ENCODE measurements around the gene LITAFD. TPM values are rescaled to one million over a fixed set of nuclear protein-coding genes. Genes with fewer than 3 reads are reported as not detected.
"Not testable (repeated sequence)": the region's sequence is repeated elsewhere in the genome, so short reads cannot be mapped to it uniquely, and the experiment has no call there.

Gene LITAFD
- total RNA-seq (2014; rRNA removed; shearing (Covaris generic); ENCODE audit: low replicate concordance) = 0.45 TPM in 1 of 2 replicates, not detected in the other

DNA sequence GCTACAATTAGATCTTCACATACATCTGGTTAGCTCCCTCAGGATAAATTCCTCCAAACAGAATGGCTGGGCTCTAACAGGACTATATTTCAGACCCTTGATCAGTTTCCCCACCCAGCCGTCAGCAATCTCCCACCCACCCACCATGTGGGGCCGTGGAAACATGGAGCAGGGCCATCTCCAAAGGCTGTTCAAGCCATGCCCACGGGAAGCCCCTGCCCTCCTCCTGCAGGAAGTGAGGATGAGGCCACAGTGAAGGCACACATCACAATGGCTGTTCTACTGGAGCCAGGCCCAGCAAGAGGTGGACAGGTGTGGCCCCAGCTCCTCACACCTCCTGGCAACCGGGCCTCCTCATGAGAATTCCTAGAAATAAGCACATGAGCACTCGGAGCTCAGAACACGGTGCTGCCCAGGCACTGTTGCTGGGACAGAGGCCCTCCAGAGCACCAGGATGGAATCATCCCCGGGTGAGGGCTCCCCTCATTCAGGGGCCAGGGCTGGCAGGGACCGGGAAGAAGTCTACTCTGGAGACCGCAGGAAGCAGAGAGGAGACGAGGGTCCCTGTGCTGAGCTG lies at the start of gene LITAFD:
Gene LITAFD (plus strand): TSS at position 311 of the 577 bp plus-strand sequence. CDS start 2,005 bp downstream, outside the sequence.
- Histone ChIP-seq H3K4me3 (ENCODE audit: low read length) (no peak within 1 kb of the TSS), H3K27ac (ENCODE audit: low read length) (no peak within 1 kb of the TSS), H4K20me1 (ENCODE audit: insufficient read depth, low read depth, low read length) (peaks cover 13% of the 10 kb centered on the region; the same call in 1 of the 2 replicates), H3K4me1 (ENCODE audit: low read length) (peaks cover 18% of the 10 kb centered on the region), H3K4me2 (ENCODE audit: low read depth, low read length, poor library complexity, severe bottlenecking) (no peak within 1 kb of the TSS), H3K36me3 (ENCODE audit: insufficient read depth, low read length) (no peaks in the 10 kb centered on the region), H2AFZ (ENCODE audit: low read length) (no peak within 1 kb of the TSS), H3K27me3 (ENCODE audit: low read length) (no peaks in the 10 kb centered on the region), H3K79me2 (ENCODE audit: low read length) (no peaks in the 10 kb centered on the region), H3K9ac (ENCODE audit: low read length) (no peak within 1 kb of the TSS), H3K9me3 (ENCODE audit: low read length) (no peaks in the 10 kb centered on the region), H3K9me2 (replicated peaks; ENCODE audit: insufficient read depth, low read length) (no peaks in the 10 kb centered on the region)
- no peak for DNase-seq

DNA sequence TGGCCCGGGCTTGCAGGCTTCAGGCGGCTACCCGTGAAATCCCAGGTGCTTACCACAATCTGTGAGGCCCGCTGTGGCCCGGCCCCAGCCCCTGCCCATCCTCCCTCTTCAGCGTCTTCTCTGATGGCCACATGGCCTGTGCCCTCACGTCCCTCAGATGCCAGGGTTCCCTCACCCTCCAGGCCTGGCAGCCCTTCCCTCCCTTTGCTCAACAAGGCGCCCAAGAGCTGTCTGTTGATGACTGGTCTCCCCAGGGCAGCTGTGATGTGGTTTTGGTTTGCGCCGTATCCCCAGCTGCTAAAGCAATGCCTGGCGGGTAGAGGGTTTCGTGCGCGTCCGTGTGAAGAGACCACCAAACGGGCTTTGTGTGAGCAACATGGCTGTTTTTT lies 49.4 kb upstream of the LITAFD start:
- Histone ChIP-seq H3K9ac (ENCODE audit: low read length) (no peak overlapping the region), H3K4me2 (ENCODE audit: low read depth, low read length, poor library complexity, severe bottlenecking) (no peak overlapping the region), H3K27me3 (ENCODE audit: low read length) (no peaks in the 10 kb centered on the region), H2AFZ (ENCODE audit: low read length) (no peak overlapping the region), H4K20me1 (ENCODE audit: insufficient read depth, low read depth, low read length) (0 out of 2 replicates have a peak, but pooled peaks cover 7% of the 10 kb centered on the region), H3K9me3 (ENCODE audit: low read length) (no peaks in the 10 kb centered on the region), H3K79me2 (ENCODE audit: low read length) (peaks cover 40% of the 10 kb centered on the region), H3K27ac (ENCODE audit: low read length) (no peak overlapping the region), H3K4me1 (ENCODE audit: low read length) (peaks cover 5% of the 10 kb centered on the region), H3K9me2 (replicated peaks; ENCODE audit: insufficient read depth, low read length) (no peaks in the 10 kb centered on the region), H3K4me3 (ENCODE audit: low read length) (no peak overlapping the region), H3K36me3 (ENCODE audit: insufficient read depth, low read length) (peaks cover 29% of the 10 kb centered on the region; the same call in 1 of the 2 replicates)
- DNase-seq = no peak

DNA sequence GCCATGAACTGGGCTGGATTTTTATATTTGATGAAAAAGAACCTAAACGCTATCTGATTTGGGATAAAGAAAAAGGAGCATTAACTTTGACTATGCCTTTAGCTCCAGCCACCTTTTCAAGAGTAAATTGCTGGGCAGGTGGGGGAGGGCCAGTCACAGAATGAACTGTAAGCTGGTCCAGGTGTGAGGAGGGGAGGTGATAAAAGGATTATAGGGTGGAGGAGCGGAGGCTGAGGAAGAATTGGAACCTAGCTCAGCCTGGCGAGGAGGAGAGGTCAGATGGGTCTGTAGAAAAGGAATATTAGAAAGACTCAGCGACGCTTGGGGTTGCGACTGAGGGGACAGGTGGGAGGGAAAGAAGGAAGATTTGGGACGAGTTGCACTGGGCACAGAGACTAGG lies 45.4 kb upstream of the LITAFD start:
- H3K9ac ChIP-seq (ENCODE audit: low read length); H2AFZ ChIP-seq (ENCODE audit: low read length); H3K4me1 ChIP-seq (ENCODE audit: low read length); H3K27ac ChIP-seq (ENCODE audit: low read length); DNase-seq; H3K27me3 ChIP-seq (ENCODE audit: low read length); H3K9me3 ChIP-seq (ENCODE audit: low read length); H3K4me3 ChIP-seq (ENCODE audit: low read length); H3K36me3 ChIP-seq (ENCODE audit: insufficient read depth, low read length); H4K20me1 ChIP-seq (ENCODE audit: insufficient read depth, low read depth, low read length); H3K9me2 ChIP-seq (replicated peaks; ENCODE audit: insufficient read depth, low read length); H3K4me2 ChIP-seq (ENCODE audit: low read depth, low read length, poor library complexity, severe bottlenecking): not testable (repeated sequence)
- H3K79me2 ChIP-seq (ENCODE audit: low read length) = peaks cover 11% of the 10 kb centered on the region

DNA sequence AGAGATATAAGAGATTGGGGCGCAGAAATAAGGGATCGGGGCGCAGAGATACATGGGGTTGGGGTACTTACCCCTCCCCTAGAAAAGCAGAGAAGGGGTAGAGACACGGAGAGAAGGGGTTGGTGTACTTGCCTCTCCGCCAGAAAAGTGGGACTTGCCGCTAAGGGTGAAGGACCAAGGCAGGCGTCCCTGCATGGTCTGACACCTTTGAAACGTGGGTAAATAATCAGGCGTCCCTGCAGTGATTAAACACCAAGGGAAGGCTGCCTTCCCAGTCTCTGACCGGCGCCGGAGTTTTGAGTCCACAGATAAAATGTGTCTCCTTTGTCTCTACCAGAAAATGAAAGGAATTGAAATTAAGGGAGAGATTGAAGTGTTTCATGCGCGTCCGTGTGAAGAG lies 44.6 kb upstream of the LITAFD start:
- not testable (repeated sequence) for H3K27me3 ChIP-seq (ENCODE audit: low read length); H3K4me2 ChIP-seq (ENCODE audit: low read depth, low read length, poor library complexity, severe bottlenecking); H4K20me1 ChIP-seq (ENCODE audit: insufficient read depth, low read depth, low read length); H3K36me3 ChIP-seq (ENCODE audit: insufficient read depth, low read length); H3K27ac ChIP-seq (ENCODE audit: low read length); DNase-seq; H3K4me1 ChIP-seq (ENCODE audit: low read length); H3K79me2 ChIP-seq (ENCODE audit: low read length); H3K9ac ChIP-seq (ENCODE audit: low read length); H2AFZ ChIP-seq (ENCODE audit: low read length); H3K9me3 ChIP-seq (ENCODE audit: low read length); H3K9me2 ChIP-seq (replicated peaks; ENCODE audit: insufficient read depth, low read length); H3K4me3 ChIP-seq (ENCODE audit: low read length)

DNA sequence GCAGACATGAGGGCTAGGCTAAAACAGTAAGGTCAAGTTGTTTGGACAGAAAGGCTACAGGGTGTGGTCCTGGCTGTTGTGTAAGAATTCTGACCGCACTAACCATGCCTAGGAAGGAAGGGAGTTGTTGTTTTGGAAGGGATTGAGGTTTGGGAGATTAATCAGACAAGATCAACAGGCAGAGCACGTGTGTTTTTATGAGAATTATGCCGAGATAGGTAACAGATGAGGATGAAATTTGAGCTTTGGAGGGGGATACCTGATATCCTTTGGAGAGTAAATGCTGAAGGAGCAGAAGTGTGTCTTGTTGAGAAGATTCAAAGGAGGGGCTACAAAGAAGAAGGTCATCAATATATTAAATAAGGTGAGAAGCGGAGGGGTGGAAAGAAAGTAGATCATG lies 40.1 kb upstream of the LITAFD start:
- H3K27ac ChIP-seq (ENCODE audit: low read length); H3K9me2 ChIP-seq (replicated peaks; ENCODE audit: insufficient read depth, low read length); DNase-seq; H3K4me3 ChIP-seq (ENCODE audit: low read length); H3K36me3 ChIP-seq (ENCODE audit: insufficient read depth, low read length); H3K27me3 ChIP-seq (ENCODE audit: low read length); H2AFZ ChIP-seq (ENCODE audit: low read length); H4K20me1 ChIP-seq (ENCODE audit: insufficient read depth, low read depth, low read length); H3K4me2 ChIP-seq (ENCODE audit: low read depth, low read length, poor library complexity, severe bottlenecking); H3K4me1 ChIP-seq (ENCODE audit: low read length); H3K9me3 ChIP-seq (ENCODE audit: low read length); H3K9ac ChIP-seq (ENCODE audit: low read length): not testable (repeated sequence)
- peaks cover 14% of the 10 kb centered on the region for H3K79me2 ChIP-seq (ENCODE audit: low read length)

DNA sequence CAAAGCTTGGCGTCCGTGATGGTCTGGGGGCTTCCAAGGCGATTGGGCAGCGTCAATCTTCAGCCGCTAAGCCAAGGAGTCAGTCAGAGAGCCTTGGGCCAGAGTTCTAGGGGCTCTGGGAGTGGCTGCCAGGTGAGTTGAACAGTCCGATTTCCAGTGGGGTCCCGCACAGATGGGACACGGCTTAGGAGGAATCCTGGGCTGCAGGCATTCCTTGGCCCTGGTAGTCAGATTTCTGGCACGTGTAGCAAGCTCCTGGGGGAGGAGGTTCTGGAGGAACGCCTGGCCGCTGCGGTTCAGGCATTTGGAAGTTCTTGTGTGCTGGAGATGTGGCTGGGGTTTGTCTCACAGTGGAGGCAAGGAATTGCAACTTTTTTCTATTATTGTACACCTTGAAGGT lies 38.9 kb upstream of the LITAFD start:
- not testable (repeated sequence) for H3K4me2 ChIP-seq (ENCODE audit: low read depth, low read length, poor library complexity, severe bottlenecking); H3K4me1 ChIP-seq (ENCODE audit: low read length); H3K9ac ChIP-seq (ENCODE audit: low read length); H2AFZ ChIP-seq (ENCODE audit: low read length); DNase-seq; H3K9me2 ChIP-seq (replicated peaks; ENCODE audit: insufficient read depth, low read length); H3K36me3 ChIP-seq (ENCODE audit: insufficient read depth, low read length); H3K4me3 ChIP-seq (ENCODE audit: low read length); H3K9me3 ChIP-seq (ENCODE audit: low read length); H3K27ac ChIP-seq (ENCODE audit: low read length); H3K27me3 ChIP-seq (ENCODE audit: low read length)
- Histone ChIP-seq H3K79me2 (ENCODE audit: low read length) (peaks cover 14% of the 10 kb centered on the region), H4K20me1 (ENCODE audit: insufficient read depth, low read depth, low read length) (peaks cover 12% of the 10 kb centered on the region; the same call in 1 of the 2 replicates)

DNA sequence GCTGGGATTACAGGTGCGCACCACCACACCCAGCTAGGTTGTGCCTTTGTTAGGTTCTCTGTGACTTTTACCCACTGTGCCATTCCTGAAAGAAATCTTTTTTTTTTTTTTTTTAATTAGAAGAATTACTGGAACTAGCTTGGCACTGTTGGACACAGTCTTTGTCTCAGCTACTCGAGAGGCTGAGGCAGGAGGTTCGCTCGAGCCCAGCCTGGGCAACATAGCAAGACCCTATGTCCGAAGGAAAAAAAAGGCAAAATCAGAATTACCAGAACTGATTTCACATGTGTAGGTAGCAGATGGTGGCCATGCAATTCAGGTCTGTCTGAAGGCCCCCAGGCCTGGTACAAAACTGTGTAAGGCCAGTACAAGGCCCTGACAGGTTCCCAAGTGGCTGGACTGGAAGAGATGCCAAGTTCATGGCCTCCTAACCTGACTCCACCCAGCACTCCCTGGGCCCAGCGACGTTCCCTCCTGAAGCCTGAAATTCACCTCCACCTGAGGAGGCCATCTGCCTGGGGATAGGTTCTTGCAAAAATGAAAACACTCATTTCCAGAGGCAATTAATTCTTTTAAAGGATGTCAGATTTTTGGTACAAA lies 36.4 kb upstream of the LITAFD start:
- no peaks in the 10 kb centered on the region for H3K27me3 ChIP-seq (ENCODE audit: low read length)
- no peak overlapping the region for H2AFZ ChIP-seq (ENCODE audit: low read length)
- H3K79me2 ChIP-seq (ENCODE audit: low read length) = peaks cover 14% of the 10 kb centered on the region
- H3K36me3 ChIP-seq (ENCODE audit: insufficient read depth, low read length) = peaks cover 13% of the 10 kb centered on the region; the same call in 1 of the 2 replicates
- H3K4me1 ChIP-seq (ENCODE audit: low read length) = no peaks in the 10 kb centered on the region
- H3K9me3 ChIP-seq (ENCODE audit: low read length) = no peaks in the 10 kb centered on the region
- H3K9ac ChIP-seq (ENCODE audit: low read length) = no peak overlapping the region
- no peak for DNase-seq
- H3K27ac ChIP-seq (ENCODE audit: low read length) = no peak overlapping the region
- H3K4me2 ChIP-seq (ENCODE audit: low read depth, low read length, poor library complexity, severe bottlenecking) = no peak overlapping the region
- peaks cover 12% of the 10 kb centered on the region; the same call in 1 of the 2 replicates for H4K20me1 ChIP-seq (ENCODE audit: insufficient read depth, low read depth, low read length)
- no peak overlapping the region for H3K4me3 ChIP-seq (ENCODE audit: low read length)
- no peaks in the 10 kb centered on the region for H3K9me2 ChIP-seq (replicated peaks; ENCODE audit: insufficient read depth, low read length)

DNA sequence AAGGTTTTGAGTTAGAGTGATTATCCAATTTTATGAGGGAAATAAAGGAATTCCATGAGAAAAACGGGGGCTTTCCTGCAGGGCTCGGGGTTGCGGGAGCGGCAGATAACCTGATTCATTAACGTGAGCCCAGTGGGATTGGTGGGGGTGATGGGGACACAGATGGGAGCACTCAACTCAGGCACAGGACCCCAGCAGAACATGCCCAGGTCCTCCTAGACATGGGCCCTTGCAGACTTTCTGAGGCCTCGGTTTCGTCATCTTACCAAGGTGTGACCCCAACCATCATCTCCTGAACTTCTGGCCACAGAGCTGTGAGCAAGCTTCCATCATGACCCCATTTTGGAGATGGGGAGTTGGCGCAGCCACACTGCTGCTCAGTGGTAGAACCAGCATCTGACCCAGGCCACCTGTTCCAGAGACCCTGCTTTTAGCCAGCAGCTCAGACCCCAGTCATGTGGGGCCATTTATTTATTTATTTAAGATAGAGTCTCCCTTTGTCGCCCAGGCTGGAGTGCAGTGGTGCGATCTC lies 35.7 kb upstream of the LITAFD start:
- Histone ChIP-seq H3K9me2 (replicated peaks; ENCODE audit: insufficient read depth, low read length) (no peaks in the 10 kb centered on the region), H3K27ac (ENCODE audit: low read length) (no peak overlapping the region), H4K20me1 (ENCODE audit: insufficient read depth, low read depth, low read length) (peaks cover 12% of the 10 kb centered on the region; the same call in 1 of the 2 replicates), H3K4me1 (ENCODE audit: low read length) (no peaks in the 10 kb centered on the region), H3K9ac (ENCODE audit: low read length) (no peak overlapping the region), H3K36me3 (ENCODE audit: insufficient read depth, low read length) (peaks cover 13% of the 10 kb centered on the region; the same call in 1 of the 2 replicates), H3K9me3 (ENCODE audit: low read length) (no peaks in the 10 kb centered on the region), H3K4me2 (ENCODE audit: low read depth, low read length, poor library complexity, severe bottlenecking) (no peak overlapping the region), H3K27me3 (ENCODE audit: low read length) (no peaks in the 10 kb centered on the region), H3K79me2 (ENCODE audit: low read length) (peaks cover 14% of the 10 kb centered on the region), H2AFZ (ENCODE audit: low read length) (no peak overlapping the region), H3K4me3 (ENCODE audit: low read length) (no peak overlapping the region)
- no peak for DNase-seq

All from Karpas-422 (cell line).